IPS-NIHi11 (cell line): ENCODE measurements around the gene EGFR.

ENCODE experiments used
- DNase-seq: peaks from one replicate; pipeline ENCODE4 v3.0.0; 2012; ENCODE audit warnings: mixed read lengths, low spot score

Gene EGFR

DNA sequence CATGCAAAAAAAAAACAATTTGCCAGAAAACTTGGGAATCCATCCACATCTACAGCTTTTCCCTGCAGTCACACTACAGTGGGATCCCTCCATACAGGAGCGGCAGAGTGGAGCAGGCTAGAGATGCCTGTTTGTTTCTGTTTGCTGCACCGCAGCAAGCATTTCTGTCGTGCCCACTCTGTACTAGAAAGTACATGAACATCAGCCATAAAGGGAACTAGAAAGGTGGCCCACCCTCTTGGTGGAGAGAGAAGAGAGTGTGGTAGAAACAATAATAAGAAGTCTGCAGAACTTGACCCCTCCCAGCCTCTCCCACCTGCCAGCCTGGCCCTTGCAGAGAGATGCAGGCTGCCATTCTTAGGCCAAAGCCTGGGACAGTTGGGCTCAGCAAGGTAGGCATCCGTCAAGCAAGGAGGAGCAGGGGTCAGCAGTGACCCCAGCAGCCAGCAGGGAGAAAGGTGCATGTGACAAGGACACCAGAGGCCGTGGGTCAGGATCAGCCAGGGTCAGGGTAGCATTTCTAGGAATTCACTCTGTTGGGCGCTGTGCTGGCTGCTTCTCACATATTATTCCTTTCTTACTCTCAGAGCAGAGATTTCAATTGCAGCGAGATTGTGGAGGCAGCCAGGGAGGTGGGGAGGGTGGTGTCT is 171.8 kb downstream of the EGFR start:
- DNase-seq, result no peak

GRCh38 chr7:55191161-55191925 is 172.5 kb downstream of the EGFR start:
- DNase-seq, result no peak

DNA sequence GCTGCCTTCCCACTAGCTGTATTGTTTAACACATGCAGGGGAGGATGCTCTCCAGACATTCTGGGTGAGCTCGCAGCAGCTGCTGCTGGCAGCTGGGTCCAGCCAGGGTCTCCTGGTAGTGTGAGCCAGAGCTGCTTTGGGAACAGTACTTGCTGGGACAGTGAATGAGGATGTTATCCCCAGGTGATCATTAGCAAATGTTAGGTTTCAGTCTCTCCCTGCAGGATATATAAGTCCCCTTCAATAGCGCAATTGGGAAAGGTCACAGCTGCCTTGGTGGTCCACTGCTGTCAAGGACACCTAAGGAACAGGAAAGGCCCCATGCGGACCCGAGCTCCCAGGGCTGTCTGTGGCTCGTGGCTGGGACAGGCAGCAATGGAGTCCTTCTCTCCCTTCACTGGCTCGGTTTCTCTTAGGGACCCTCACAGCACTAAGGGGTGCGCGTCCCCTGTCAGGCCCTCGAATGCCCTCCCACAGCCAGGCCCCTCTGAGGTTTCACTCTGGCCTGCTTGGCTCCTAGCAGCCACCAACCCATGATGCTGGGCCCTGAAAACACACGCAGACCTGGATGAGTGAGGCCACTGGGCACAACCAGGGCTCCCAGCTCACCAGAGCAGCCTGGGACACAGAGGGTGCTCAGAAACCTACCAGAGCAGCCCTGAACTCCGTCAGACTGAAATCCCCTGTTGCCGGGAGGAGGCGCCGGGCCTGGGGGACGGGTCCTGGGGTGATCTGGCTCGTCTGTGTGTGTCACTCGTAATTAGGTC is 173.3 kb downstream of the EGFR start:
- no peak for DNase-seq

- DNase-seq, result no peak
These were observed 173.9 kb downstream of the EGFR start for GRCh38 chr7:55192723-55193122.

- DNase-seq, result no peak
These were observed 174.4 kb downstream of the EGFR start for GRCh38 chr7:55193245-55193644.

- no peak for DNase-seq
These were observed 175.7 kb downstream of the EGFR start for GRCh38 chr7:55194522-55194921.

- no peak for DNase-seq
These were observed 180.0 kb downstream of the EGFR start for GRCh38 chr7:55198634-55199392.

DNA sequence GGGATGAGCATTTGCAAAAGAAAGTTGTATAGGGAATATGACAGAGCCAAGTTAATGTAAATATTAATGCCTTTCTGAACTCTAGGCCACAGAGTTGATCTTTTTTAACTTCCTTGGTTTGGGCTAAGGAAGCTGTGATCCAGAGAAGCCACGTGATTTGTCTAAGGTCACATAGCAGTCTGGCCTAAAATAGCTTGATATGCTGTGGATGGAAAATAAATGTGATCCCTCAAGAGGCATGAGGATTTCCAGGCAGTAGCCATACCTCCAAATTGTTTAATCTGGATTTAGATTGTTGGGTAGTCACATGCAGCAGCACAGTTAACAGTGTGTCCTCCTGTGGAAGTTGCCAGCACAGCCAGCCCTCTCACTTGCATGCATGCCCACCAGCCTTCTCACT is 180.6 kb downstream of the EGFR start:
- no peak for DNase-seq

- DNase-seq, result no peak
These were observed 181.6 kb downstream of the EGFR start for GRCh38 chr7:55200441-55200840.

DNA sequence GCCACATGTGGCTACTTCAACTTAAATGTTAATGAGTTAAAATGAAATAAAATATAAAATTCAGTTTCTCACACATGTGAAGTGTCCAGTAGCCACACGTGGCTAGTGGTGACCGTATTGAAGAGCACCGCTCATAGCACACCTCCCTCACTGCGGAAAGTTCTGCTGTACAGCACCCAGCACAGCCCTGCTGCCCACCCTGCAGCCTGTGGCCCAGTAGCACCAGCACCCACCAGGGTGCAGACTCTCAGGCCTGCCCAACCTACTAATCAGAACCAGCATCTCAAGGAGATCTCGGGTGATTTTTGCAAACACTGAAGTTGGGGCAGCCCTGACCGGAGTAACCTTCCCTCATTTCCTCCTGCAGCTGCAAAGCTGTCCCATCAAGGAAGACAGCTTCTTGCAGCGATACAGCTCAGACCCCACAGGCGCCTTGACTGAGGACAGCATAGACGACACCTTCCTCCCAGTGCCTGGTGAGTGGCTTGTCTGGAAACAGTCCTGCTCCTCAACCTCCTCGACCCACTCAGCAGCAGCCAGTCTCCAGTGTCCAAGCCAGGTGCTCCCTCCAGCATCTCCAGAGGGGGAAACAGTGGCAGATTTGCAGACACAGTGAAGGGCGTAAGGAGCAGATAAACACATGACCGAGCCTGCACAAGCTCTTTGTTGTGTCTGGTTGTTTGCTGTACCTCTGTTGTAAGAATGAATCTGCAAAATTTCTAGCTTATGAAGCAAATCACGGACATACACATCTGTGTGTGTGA is 183.5 kb downstream of the EGFR start:
- no peak for DNase-seq

- DNase-seq, result no peak
These were observed 184.5 kb downstream of the EGFR start for GRCh38 chr7:55203300-55203699.

GRCh38 chr7:55205124-55205955 is 186.5 kb downstream of the EGFR start:
- DNase-seq, result no peak

GRCh38 chr7:55206235-55207029 is 187.6 kb downstream of the EGFR start:
- DNase-seq, result no peak

DNA sequence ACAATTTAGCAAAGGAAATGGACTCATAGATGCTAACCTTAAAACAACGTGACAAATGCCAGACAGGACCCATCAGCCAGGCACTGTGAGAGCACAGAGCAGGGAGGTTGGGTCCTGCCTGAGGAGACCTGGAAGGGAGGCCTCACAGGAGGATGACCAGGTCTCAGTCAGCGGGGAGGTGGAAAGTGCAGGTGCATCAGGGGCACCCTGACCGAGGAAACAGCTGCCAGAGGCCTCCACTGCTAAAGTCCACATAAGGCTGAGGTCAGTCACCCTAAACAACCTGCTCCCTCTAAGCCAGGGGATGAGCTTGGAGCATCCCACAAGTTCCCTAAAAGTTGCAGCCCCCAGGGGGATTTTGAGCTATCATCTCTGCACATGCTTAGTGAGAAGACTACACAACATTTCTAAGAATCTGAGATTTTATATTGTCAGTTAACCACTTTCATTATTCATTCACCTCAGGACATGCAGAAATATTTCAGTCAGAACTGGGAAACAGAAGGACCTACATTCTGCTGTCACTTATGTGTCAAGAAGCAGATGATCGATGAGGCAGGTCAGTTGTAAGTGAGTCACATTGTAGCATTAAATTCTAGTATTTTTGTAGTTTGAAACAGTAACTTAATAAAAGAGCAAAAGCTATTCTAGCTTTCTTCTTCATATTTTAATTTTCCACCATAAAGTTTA is 188.8 kb downstream of the EGFR start:
- no peak for DNase-seq

DNA sequence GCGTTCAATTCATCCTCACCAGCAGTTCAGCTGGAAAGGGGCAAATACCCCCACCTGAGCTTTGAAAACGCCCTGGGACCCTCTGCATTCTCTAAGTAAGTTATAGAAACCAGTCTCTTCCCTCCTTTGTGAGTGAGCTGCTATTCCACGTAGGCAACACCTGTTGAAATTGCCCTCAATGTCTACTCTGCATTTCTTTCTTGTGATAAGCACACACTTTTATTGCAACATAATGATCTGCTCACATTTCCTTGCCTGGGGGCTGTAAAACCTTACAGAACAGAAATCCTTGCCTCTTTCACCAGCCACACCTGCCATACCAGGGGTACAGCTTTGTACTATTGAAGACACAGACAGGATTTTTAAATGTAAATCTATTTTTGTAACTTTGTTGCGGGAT is 190.5 kb downstream of the EGFR start:
- DNase-seq, result no peak

DNA sequence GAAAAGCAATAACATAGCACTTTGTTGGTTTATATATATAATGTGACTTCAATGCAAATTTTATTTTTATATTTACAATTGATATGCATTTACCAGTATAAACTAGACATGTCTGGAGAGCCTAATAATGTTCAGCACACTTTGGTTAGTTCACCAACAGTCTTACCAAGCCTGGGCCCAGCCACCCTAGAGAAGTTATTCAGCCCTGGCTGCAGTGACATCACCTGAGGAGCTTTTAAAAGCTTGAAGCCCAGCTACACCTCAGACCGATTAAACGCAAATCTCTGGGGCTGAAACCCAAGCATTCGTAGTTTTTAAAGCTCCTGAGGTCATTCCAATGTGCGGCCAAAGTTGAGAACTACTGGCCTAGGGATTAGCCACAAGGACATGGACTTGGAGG is 191.4 kb downstream of the EGFR start:
- no peak for DNase-seq

GRCh38 chr7:55210716-55211115 is 191.9 kb downstream of the EGFR start:
- no peak for DNase-seq

DNA sequence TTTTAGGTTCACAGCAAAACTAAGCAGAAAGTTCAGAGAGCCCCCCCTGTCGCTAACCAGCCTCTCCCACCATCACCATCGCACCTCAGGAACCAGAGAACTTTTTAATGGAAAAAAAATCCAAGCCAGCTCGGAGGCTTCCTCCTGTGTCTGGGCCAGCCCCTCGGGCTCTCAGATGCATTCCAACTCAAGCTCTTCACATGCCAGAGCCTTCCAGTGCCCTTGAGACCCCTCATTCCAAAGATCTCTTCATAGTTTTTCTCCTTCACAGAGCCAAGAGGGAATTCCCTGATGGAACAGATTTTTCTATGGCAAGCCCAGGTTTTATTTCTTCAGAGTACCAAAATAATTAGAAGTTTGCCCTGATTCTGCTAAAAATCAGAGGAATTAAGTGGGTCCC is 192.9 kb downstream of the EGFR start:
- no peak for DNase-seq

- no peak for DNase-seq
These were observed 193.4 kb downstream of the EGFR start for GRCh38 chr7:55212176-55212575.
